GM18951 (cell line): ENCODE results near the gene CEP83.
A peak's percentile ranks its signal among the peaks of the same experiment; 100 is the strongest.

Experiments used
- POLR2A ChIP-seq: IDR thresholded peaks from 4 replicates; pipeline ENCODE4 v1.6.1; 2011; ENCODE audit warnings: mild to moderate bottlenecking; ENCODE audit not compliant: insufficient read length, insufficient read depth; ENCODE audit errors: extremely low read depth
- in situ Hi-C: fragments of 300-500 bp; cut with MboI; formaldehyde crosslinking; loops from one replicate; pipeline ENCODE4 v1.12.0; 2022; ENCODE audit warnings: low sequenced_read_pairs, mixed read lengths, inconsistent platforms; ENCODE audit not compliant: unreplicated experiment

Gene CEP83, protein sequence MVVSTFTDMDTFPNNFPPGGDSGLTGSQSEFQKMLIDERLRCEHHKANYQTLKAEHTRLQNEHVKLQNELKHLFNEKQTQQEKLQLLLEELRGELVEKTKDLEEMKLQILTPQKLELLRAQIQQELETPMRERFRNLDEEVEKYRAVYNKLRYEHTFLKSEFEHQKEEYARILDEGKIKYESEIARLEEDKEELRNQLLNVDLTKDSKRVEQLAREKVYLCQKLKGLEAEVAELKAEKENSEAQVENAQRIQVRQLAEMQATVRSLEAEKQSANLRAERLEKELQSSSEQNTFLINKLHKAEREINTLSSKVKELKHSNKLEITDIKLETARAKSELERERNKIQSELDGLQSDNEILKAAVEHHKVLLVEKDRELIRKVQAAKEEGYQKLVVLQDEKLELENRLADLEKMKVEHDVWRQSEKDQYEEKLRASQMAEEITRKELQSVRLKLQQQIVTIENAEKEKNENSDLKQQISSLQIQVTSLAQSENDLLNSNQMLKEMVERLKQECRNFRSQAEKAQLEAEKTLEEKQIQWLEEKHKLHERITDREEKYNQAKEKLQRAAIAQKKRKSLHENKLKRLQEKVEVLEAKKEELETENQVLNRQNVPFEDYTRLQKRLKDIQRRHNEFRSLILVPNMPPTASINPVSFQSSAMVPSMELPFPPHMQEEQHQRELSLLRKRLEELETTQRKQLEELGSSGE

DNA sequence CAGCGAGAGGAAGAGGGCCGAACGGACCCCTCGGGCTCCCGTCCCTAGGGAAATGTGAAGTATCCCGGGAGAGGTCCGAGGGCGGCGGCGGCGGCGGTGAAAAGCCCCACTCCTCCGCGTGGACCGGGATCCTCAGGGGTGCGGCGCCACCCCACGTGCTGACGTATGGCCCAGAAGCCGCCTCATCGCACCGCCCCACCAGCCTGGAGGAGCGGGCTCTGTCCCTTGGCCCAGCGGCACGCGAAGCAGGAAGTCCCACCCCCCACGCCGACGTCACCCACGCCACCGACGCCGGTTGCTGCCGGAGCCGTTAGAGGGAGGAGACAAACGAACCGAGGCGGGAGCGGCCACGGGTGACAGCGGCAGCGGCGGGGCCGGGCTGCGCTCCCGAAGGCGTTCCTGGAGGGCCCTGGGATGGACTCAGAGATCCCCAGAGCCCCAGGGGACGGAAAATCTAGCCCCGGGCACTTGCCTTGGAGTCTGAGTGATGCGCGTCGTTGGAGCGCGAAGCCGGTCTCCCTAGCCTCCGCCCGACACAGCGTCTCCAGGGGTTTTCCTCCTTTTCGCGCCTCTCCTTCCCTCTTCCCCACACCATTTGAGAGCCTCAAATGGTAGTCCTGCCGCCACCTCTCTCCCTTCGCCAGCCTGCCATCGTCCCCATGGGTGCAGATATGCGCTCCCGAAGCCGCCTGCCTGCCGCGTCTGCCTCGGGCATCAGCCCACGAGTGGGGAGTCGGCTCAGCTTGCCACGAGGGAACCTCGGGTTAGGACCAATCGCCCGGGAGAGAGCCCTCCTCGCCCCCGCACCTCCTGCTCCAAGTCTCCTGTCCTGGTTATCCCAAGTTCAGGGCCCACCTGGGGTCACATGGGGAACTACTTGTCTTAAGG, at the start of gene CEP83:
TSS of gene CEP83 (minus strand) at position 140 of the 888 bp plus-strand sequence. CDS start 47,377 bp downstream, outside the sequence.
- TF ChIP-seq POLR2A, result peak; percentile 96
- in situ Hi-C loops, result no loop called here

DNA sequence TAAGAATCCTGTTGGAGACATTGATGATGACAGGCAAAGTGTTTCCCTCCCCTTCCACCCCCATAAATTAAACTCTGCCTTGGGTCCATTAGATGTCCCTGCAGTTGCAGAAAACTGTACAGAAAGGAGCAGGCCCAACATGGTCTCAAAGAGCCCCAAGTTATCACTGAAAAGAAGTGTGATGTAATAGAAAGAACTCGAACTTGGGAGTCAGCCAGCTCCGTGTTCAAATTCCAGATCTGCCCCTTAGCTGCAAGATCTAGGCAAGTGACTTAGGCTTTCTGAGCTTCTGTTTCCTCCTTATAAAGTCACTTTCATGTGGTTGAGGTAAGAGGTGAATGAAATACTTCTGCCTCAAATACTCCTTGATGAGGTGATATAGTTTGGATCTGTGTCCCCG, 49.6 kb upstream of the CEP83 start:
- in situ Hi-C loops, result no loop called here
- TF ChIP-seq POLR2A, result no peak

DNA sequence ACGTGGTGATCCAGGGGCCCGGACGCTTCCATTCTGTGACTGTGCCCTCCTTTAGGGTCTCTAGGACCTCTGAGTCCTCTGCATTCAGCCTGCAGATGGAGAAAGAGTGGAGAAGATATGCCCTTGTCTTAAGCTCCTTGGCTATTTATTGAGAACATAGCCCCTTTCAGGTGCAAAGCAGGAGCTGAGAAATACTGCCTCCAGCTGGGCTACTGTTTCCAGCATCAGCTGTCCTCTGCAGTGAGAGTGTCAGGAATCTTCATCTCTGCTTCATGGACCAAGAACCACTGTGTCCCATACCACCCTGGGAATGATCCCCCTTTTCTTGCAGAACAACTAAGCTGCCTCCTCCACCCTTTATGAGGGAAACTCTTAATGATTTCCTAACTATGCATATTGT, 47.8 kb upstream of the CEP83 start:
- TF ChIP-seq POLR2A, result no peak
- in situ Hi-C loops, result no loop called here

DNA sequence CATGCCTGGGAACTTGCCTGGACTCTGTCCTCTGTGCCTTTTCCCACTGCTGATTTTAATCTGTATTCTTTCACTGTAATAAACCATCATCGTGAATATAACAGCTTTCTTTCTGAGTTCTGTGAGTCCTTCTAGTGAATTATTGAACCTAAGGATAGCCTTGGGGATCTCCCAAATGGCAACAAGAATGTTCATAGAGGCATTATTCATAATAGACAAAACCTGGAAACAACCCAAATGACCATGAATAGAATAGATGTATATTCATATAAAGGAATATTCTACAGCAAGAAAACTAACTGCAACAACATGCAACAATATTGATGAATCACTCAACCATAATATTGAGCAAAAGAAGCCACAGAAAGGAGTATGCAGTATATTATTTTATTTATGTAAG, 44.7 kb upstream of the CEP83 start:
- no peak for TF ChIP-seq POLR2A
- in situ Hi-C loops, result no loop called here

DNA sequence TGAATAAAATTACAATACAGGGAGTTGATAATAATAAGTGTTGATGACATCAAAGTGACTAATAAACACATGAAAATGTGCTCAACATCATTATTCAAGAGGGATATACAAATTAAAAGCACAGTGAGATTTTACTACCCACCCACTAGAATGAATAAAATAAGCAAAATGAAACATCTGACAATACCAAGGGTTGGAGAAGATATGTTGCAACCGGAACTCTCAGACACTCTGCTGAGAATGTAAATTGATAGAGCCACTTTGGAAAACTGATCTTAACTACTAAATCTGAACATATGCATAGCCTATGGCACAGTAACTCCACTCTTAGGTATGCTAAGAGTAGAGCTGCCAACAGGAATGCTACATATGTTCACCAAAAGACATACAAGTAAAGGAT, 44.0 kb upstream of the CEP83 start:
- in situ Hi-C loops, result no loop called here
- TF ChIP-seq POLR2A, result no peak

DNA sequence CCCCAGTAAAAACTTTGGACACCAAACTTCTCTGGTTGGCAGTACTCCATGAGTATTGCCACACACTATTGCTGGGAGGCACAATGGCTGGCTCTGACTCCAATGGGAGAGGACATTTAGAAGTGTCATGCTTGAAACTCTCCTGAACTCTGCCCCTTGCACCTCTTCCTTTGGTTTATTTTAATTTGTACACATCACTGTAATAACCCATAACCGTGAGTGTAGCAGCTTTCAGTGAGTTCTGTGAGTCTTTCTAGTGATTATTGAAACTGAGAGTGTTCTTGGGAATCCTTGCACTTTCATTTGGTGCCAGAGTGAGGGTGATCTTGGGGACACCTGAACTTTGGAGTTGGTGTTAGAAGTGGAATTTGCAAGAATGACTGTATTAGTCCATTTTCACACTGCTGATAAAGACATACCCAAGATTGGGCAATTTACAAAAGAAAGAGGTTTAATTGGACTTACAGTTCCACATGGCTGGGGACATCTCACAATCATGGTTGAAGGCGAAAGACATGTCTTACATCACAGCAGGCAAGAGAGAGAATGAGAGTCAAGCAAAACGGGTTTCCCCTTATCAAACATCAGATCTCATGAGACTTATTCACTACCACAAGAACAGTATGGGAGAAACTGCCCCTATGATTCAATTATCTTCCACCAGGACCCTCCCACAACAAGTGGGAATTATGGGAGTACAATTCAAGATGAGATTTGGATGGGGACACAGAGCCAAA, 41.3 kb upstream of the CEP83 start:
- in situ Hi-C loops, result no loop called here
- no peak for TF ChIP-seq POLR2A

DNA sequence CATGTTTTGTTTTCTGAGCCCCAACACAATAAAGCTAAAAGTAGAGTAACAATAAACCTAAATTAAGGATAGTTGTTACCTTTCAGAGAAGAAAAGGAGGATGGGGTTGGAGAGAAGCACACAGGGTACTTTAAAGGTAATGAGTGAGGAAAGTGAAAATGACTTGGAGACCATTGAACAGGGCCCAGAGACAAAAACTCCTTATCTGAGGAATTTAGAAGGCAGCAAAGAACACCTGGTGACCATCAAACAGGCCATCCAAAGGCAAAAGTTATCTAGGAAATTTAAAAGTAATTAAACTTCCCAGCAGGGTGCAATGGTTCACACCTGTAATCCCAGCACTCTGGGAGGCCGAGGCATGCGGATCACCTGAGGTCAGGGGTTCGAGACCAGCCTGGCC, 39.0 kb upstream of the CEP83 start:
- no peak for TF ChIP-seq POLR2A
- in situ Hi-C loops, result no loop called here

DNA sequence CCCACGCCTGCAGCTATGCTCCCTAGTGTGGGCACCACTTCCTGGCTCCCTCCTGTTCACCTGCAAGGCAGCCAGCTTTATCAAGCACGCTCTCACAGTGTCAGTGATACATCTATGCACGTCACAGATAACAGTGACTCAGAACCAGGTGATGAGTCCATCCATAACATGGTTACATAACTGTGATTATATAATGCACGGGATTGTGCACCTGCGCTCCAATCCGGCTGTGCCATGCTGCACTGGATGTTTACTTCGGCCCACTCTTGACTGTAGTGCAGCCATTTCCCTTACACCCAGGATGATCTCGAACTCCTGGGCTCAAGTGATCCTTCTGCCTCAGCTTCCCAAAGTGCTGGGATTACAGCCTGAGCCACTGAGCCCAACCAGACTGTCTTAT, 38.4 kb upstream of the CEP83 start:
- TF ChIP-seq POLR2A, result no peak
- in situ Hi-C loops, result no loop called here

DNA sequence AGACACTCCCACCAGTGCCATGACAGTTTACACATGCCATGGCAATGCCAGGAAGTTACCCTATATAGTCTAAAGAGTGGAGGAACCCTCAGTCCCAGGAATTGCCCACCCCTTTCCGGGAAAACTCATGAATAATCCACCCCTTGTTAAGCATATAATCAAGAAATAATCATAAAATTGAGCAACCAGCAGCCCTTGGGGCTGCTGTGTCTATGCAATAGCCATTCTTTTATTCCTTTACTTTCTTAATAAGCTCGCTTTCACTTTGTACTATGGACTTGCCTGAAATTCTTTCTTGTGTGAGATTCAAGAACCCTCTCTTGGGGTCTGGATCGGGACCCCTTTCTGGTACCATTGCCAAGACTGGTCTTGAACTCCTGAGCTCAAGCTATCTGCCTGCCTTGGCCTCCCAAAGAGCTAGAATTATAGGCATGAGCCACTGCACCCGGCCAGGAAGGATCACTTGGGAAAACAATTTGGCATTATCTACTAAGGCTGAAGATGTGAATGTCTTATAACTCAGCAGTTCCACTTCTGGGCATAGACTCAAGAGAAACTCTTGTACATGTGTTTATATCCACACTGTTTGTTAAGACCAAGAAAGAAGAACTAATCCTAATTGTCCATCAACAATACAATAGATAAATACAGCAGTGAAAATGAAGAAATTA, 35.9 kb upstream of the CEP83 start:
- no peak for TF ChIP-seq POLR2A
- in situ Hi-C loops, result no loop called here

DNA sequence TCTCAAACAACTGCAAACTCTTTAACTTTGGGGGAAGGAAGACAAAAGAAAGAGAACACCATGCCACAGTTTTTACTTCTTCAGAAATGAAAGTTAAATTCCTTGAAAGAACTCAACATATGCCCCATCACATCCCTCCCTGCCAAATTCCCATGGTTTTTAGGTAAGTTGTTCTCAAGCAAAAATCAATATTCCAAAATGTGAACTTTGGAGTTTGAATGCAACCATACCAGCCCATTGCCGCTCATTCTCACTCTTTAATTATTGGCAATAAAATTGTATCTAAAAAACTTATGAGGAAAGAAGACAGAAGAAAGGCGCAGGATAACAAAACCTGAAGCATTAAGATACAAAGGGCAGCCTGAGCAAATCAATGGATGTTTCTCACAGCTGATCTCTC, 31.8 kb upstream of the CEP83 start:
- no peak for TF ChIP-seq POLR2A
- in situ Hi-C loops, result no loop called here

DNA sequence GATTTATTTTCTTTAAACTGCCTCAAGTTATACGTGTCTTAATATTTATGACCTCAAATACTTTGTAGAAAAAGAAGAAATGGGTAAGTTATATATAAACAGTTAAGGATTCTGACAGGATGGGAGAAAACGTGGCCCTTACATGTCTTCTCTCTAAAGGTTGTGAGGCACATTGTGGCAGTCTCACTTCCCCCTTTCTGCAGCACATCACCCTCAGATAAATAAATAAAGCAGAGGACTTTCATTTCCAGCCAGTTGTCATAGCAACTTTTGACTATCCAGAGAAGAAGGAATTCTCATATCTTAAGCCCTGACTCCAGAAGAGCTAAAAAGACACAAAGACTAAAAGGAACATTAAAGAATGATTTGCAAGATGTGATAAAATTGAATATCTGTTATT, 28.8 kb upstream of the CEP83 start:
- in situ Hi-C loops, result no loop called here
- TF ChIP-seq POLR2A, result no peak

DNA sequence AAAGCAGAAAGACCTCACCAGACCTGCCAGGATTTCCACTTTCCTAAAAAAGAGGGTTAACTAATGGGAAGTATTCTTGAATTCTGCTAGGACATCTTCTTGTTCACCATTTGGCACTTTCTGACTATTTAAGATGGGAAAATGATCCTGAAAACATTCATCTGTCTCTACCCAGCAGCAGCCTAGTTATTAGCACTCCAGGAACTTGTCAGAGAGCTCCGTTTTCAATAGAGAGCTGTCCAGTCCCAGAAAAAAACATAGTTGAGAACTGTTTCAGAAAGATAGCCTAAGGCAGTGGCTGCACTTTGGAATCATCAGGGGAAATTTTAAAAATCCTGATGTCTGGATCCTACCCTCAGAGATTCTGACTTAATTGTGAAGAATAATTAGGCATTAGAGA, 22.1 kb upstream of the CEP83 start:
- no peak for TF ChIP-seq POLR2A
- in situ Hi-C loops, result no loop called here
